Measurements from ENCODE around the gene TNNI3K.

Gene TNNI3K

DNA sequence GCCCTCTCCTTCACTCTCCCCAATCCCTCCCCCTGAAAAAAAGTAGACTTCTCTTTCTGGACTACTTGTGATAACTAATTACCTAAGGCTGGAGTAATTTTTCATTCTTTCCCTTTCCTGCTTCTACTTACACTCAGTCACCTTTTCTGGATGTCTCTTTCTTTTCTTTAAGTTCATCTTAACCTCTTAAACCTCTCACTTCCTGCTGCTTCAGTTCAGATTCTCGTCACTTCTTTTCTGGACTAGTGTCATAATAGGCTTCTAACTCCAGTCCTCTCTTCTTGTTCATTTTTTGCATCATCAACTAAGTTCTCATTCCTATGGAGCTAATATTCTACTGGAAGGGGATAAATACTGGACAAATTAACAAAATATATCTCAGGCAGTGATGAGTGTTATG is 201.8 kb downstream of the TNNI3K start:
- no peak for DNase-seq (ENCODE audit: low spot score)

DNA sequence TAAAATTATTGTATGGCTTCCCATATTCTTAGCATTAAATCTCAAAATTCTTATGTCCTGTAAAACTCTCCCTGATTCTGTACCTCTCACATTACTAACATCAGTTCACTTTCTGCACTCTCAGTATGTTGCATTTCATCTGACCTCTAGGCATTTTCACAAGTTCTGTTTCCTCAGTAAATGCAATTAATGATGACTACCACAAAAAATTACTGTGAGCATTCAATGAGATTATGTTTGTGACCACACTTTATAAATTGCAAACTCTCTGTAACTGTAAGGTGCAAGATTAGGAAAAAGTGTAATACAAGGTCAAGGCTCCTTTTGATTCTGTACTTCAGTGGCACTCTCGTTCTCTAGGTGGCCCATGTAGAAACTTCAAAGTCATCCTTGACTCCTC is 216.8 kb downstream of the TNNI3K start:
- no peak for DNase-seq (ENCODE audit: low spot score)

DNA sequence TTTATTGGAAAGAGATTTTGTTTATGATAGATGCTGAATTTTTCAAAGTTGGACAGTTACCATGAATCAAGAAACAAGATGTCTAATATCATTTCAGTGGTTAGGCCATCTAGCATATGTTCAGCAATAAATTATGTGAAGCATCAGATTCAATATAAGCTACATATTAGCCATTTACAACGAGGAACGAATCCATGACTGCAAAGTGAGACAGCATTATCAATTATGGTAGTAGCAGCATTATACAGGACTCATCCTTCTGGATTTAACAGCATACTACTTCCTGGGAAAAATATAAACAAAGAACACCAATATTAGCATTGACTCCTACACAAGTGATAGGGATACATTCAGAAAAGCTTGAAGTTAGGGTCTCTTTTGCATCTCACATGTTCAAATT is 218.1 kb downstream of the TNNI3K start:
- DNase-seq (ENCODE audit: low spot score) = no peak

DNA sequence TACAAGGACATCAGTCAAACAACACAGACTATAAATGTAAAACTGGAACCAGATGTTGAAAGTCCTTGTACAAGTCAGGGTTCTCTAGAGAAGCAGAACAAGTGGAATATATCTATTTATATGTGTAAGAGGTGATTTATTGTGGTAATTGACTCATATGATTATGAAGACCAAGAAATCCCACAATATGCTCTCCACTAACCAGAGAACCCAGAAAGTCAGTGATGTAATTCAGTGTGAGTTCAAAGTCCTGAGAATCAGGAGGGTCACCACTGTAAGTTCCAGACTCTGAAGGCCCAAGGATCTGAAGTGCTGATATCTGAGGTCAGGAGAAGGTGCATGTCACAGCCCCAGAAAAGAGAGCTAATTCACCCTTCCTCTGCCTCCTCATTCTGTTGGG is 220.2 kb downstream of the TNNI3K start:
- DNase-seq (ENCODE audit: low spot score) = no peak

GRCh38 chr1:74457253-74457652 is 222.1 kb downstream of the TNNI3K start:
- no peak for DNase-seq (ENCODE audit: low spot score)

GRCh38 chr1:74463333-74463988 is 228.3 kb downstream of the TNNI3K start:
- DNase-seq (ENCODE audit: low spot score) = no peak

GRCh38 chr1:74464037-74464436 is 228.8 kb downstream of the TNNI3K start:
- no peak for DNase-seq (ENCODE audit: low spot score)

GRCh38 chr1:74465193-74465681 is 230.1 kb downstream of the TNNI3K start:
- no peak for DNase-seq (ENCODE audit: low spot score)

DNA sequence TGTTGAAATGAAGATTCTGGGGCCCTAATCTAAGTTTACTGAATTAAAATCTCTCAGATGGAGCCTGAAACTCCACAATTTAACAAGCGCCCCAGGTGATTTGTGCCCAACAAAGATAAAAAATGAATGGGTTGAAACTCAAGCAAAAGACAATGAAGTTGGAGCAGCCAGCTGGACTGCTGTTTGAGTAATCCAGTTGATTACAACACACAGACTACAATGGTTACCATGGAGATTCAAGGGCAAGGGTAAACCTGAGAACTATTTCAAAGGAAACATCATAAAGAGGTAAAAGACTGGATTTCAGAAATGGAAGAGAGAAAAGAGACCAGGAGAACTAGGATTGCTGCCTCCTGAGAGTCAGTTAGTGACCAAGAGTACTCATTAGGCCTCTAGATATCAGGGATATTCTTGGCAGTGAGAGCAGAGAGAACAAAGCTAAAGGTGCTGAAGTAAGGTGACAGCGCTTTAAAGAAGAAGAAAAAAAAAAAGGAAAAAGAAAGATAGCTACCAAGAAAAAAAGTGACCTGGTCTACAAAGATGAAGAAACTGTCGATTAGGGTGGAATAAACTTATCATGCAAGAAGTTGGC is 232.7 kb downstream of the TNNI3K start:
- DNase-seq (ENCODE audit: low spot score) = no peak

DNA sequence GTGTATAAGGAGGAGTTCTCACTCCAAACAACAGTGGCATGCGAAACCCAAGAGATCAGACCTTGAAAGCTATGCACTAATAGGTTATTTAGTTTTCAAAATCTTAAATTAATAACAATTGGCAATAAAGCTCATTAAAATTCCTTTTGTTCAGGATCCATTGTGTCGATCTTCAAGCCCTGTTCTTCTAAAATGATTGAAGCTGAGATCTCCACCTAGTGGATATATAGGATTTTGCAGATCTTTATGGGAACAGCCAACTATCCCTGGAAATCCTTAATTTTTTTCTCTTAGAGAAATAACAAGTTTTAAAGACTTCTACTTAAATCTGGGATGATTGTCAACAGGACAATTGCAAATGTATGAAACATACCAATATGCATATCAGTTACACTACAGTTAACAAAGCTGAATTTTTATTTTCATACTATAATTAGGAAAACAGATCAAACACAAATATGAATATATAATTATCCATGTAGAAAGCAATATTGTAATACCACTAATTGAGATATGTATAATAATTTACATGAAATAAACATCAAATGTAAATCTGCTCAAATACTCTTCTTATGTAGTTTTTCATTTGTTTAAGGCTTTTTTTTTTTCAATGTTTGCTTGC is 233.9 kb downstream of the TNNI3K start:
- DNase-seq (ENCODE audit: low spot score) = peak; percentile 30

GRCh38 chr1:74470251-74470650 is 235.1 kb downstream of the TNNI3K start:
- DNase-seq (ENCODE audit: low spot score) = no peak

DNA sequence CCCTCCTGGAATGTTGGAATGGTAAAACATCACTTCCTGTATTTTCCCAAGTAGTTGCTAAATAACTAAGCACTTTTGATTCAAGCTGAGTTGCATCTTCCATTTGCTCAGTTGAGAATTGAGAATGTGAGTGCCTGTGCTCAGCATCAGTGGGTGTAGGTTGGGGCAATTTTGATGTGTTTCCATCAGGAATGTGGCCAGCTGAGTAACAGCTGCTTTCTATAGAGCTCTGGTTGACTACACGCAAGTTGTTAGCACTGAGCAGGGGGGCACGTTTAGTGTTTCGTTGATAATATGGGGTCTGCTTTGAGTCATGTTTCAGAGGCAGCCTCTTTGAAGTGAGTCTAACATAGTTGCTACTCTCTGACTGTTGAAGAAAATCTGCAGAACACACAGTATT is 235.7 kb downstream of the TNNI3K start:
- no peak for DNase-seq (ENCODE audit: low spot score)

- DNase-seq (ENCODE audit: low spot score) = no peak
Observed at GRCh38 chr1:74471470-74471869, 236.3 kb downstream of the TNNI3K start.

DNA sequence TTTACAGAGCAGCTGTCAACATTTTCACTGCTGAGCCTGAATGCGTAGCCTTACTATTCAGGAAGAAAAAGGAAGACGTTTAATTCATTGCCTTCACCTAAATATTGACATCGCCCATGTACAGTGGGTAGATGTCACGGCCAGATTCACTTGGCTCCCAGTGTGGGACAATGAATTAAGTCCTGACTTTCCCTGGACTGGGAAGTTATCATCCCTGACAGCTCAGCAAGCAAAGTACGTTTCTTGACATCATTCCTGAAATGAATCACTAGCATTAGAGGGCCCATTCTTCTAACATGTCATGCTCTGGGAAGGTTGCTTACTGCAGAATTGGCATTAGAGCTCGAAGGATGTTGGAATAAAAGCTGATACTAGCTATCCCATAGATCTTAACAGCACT is 239.4 kb downstream of the TNNI3K start:
- no peak for DNase-seq (ENCODE audit: low spot score)

GRCh38 chr1:74478979-74479378 is 243.8 kb downstream of the TNNI3K start:
- DNase-seq (ENCODE audit: low spot score) = no peak

DNA sequence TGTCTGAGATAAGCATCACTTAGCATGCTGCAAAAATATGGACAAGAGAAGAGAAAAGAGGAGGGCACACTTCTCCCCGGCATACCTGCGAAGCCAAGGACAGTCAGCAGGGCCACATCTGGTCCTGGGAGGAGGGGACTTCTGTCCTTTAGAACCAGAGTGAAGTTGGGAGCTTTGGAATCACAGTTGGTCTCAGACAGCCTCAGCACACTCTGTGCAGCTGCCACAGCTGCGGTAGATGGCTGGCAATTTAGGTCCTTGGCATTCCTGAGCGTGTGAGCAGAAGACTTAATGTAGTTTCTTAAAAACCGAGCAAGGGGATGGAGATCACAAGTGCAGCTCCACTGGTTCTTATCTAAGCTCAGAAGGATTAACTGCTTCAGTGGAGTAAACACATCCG is 244.9 kb downstream of the TNNI3K start:
- DNase-seq (ENCODE audit: low spot score) = no peak

- no peak for DNase-seq (ENCODE audit: low spot score)
Observed at GRCh38 chr1:74481607-74482006, 246.4 kb downstream of the TNNI3K start.

DNA sequence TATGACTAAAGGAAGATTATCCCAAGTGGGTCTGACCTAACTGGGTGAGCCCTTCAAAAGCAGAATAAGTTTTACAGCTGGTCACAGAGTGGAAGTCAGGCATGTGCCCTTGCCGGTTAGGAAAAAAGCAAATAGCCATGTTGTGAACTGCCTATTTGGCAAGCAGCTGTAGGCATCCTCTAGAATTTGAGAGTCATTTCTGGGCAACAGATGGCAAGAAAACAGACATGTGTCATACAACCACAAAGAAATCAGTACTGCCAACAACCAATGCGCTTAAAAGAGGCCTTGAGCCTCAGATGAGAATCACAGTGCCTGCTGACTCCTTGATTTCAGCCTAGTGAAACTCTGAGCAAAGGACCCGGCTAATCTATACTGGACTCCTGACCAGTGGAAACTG is 250.4 kb downstream of the TNNI3K start:
- DNase-seq (ENCODE audit: low spot score) = no peak

DNA sequence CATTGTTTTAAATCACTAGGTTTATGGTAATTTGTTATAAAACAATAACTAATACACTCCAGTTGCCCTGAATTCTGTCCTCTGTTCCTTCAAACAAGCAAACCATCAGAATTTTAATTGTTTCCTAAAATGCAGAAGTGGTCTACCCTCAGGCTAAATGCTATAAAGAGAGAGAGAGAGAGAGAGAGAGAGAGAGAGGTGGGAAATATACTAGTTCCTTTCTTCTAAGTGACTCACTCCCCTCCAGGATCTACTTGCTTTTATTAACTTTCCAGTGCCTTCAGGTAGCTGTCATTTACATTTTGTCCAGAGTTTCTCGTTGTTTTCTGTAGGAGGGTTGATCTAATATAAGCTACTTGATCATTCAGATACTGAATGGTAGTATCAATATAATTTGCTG is 250.8 kb downstream of the TNNI3K start:
- no peak for DNase-seq (ENCODE audit: low spot score)

- no peak for DNase-seq (ENCODE audit: low spot score)
Observed at GRCh38 chr1:74496669-74497068, 261.5 kb downstream of the TNNI3K start.

DNA sequence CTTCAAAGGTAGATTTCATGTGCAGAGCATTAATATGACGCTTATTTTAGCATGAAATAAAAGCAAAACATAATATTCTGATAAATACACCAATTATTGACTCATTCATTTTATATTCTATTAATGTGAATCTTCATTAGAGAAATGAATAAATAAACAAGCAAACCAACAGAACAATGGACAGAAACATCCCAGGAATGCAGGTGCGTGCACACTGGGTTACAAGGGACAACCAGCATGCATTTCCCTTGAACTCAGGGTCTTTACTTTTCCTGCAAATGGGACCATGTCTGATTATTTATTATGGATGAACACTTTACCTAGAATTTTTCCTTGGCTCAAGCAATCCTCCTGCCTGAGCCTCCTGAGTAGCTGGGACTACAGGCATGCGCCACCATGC is 263.7 kb downstream of the TNNI3K start:
- no peak for DNase-seq (ENCODE audit: low spot score)

DNA sequence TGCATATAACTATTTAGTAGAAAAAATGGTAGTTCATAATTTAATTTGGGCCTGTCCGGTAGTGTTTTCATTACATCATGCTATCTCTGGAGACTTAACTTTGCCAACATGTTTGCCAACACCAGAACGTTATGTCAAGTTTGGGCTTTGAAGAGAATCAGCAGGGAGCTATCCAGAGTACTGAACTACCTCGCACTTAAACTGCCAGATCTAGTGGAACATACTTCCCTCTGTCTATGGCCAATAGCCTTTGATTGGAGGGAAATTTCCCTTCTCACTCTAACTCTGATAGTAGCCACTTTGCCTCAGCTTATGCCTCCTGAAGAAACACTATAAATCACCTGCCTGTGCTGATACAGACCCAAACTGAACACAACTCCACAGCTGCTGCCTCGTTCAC is 267.2 kb downstream of the TNNI3K start:
- peak; percentile 18 for DNase-seq (ENCODE audit: low spot score)

DNA sequence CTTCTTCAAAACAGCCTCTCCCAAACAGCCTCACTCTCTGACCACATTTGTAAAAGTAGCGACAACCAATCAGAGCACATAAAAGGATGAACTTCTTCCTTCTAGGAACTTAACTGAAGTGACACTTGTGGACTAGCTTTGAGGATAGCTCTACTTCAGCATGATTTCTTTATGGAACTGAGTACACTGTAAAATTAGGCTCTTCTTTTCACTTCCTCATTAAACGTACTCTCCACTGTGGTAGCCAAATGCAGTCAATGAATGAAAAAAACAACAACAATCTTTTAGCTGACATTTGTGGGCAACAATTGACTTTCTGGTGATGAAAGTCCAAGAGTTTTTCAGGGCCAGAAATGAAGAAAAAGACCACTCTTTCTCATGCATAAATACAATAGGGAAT is 267.7 kb downstream of the TNNI3K start:
- no peak for DNase-seq (ENCODE audit: low spot score)

All from kidney capillary endothelial cell (primary cell).